ENCODE measurements around the gene SMC1B.
"Not testable (repeated sequence)": the region's sequence is repeated elsewhere in the genome, so short reads cannot be mapped to it uniquely, and the experiment has no call there.

SMC1B gene

GRCh38 chr22:45413013-45413367, 409 bp downstream of the SMC1B start:
- H3K36me3 ChIP-seq (ENCODE audit: insufficient read depth, low read depth, low read length), result no peaks in the 10 kb centered on the region
- H3K27ac ChIP-seq (ENCODE audit: low read length), result no peak overlapping the region
- H3K27me3 ChIP-seq (ENCODE audit: insufficient read depth, low read length), result peaks cover 26% of the 10 kb centered on the region
- peaks cover 8% of the 10 kb centered on the region for H3K9me3 ChIP-seq (ENCODE audit: insufficient read depth, low read depth, low read length)
- H3K4me1 ChIP-seq (ENCODE audit: insufficient read depth, low read length), result no peaks in the 10 kb centered on the region
- H3K9ac ChIP-seq (ENCODE audit: low read depth, low read length), result no peak overlapping the region
- no peak overlapping the region for H3K4me3 ChIP-seq (ENCODE audit: low read length)

- Histone ChIP-seq H3K9me3 (ENCODE audit: insufficient read depth, low read depth, low read length) (peaks cover 4% of the 10 kb centered on the region), H3K9ac (ENCODE audit: low read depth, low read length) (no peak overlapping the region), H3K27ac (ENCODE audit: low read length) (no peak overlapping the region), H3K36me3 (ENCODE audit: insufficient read depth, low read depth, low read length) (no peaks in the 10 kb centered on the region), H3K4me1 (ENCODE audit: insufficient read depth, low read length) (no peaks in the 10 kb centered on the region), H3K4me3 (ENCODE audit: low read length) (no peak overlapping the region), H3K27me3 (ENCODE audit: insufficient read depth, low read length) (peaks cover 5% of the 10 kb centered on the region)
Observed at GRCh38 chr22:45407793-45408192, 5.6 kb downstream of the SMC1B start.

- H3K27ac ChIP-seq (ENCODE audit: low read length), result no peak overlapping the region
- no peaks in the 10 kb centered on the region for H3K36me3 ChIP-seq (ENCODE audit: insufficient read depth, low read depth, low read length)
- H3K27me3 ChIP-seq (ENCODE audit: insufficient read depth, low read length), result no peaks in the 10 kb centered on the region
- no peak overlapping the region for H3K9ac ChIP-seq (ENCODE audit: low read depth, low read length)
- H3K4me3 ChIP-seq (ENCODE audit: low read length), result no peak overlapping the region
- H3K4me1 ChIP-seq (ENCODE audit: insufficient read depth, low read length), result no peaks in the 10 kb centered on the region
- H3K9me3 ChIP-seq (ENCODE audit: insufficient read depth, low read depth, low read length), result no peaks in the 10 kb centered on the region
Observed at GRCh38 chr22:45402466-45402985, 10.9 kb downstream of the SMC1B start.

GRCh38 chr22:45399712-45400445, 13.5 kb downstream of the SMC1B start:
- Histone ChIP-seq H3K4me3 (ENCODE audit: low read length) (no peak overlapping the region), H3K9ac (ENCODE audit: low read depth, low read length) (no peak overlapping the region), H3K36me3 (ENCODE audit: insufficient read depth, low read depth, low read length) (no peaks in the 10 kb centered on the region), H3K27me3 (ENCODE audit: insufficient read depth, low read length) (no peaks in the 10 kb centered on the region), H3K4me1 (ENCODE audit: insufficient read depth, low read length) (no peaks in the 10 kb centered on the region), H3K27ac (ENCODE audit: low read length) (no peak overlapping the region), H3K9me3 (ENCODE audit: insufficient read depth, low read depth, low read length) (no peaks in the 10 kb centered on the region)

GRCh38 chr22:45398214-45398613, 15.2 kb downstream of the SMC1B start:
- H3K9me3 ChIP-seq (ENCODE audit: insufficient read depth, low read depth, low read length), result no peaks in the 10 kb centered on the region
- H3K9ac ChIP-seq (ENCODE audit: low read depth, low read length), result no peak overlapping the region
- no peak overlapping the region for H3K4me3 ChIP-seq (ENCODE audit: low read length)

GRCh38 chr22:45397806-45398205, 15.6 kb downstream of the SMC1B start:
- no peak overlapping the region for H3K9ac ChIP-seq (ENCODE audit: low read depth, low read length)
- H3K27ac ChIP-seq (ENCODE audit: low read length), result no peak overlapping the region
- H3K4me3 ChIP-seq (ENCODE audit: low read length), result no peak overlapping the region
- H3K9me3 ChIP-seq (ENCODE audit: insufficient read depth, low read depth, low read length), result no peaks in the 10 kb centered on the region
- no peaks in the 10 kb centered on the region for H3K27me3 ChIP-seq (ENCODE audit: insufficient read depth, low read length)
- no peaks in the 10 kb centered on the region for H3K36me3 ChIP-seq (ENCODE audit: insufficient read depth, low read depth, low read length)
- H3K4me1 ChIP-seq (ENCODE audit: insufficient read depth, low read length), result no peaks in the 10 kb centered on the region

More at GRCh38 chr22:45398214-45398613, 15.2 kb downstream of the SMC1B start:
- Histone ChIP-seq H3K36me3 (ENCODE audit: insufficient read depth, low read depth, low read length) (no peaks in the 10 kb centered on the region), H3K27ac (ENCODE audit: low read length) (no peak overlapping the region), H3K27me3 (ENCODE audit: insufficient read depth, low read length) (no peaks in the 10 kb centered on the region), H3K4me1 (ENCODE audit: insufficient read depth, low read length) (no peaks in the 10 kb centered on the region)

- Histone ChIP-seq H3K9me3 (ENCODE audit: insufficient read depth, low read depth, low read length) (no peaks in the 10 kb centered on the region), H3K36me3 (ENCODE audit: insufficient read depth, low read depth, low read length) (no peaks in the 10 kb centered on the region), H3K9ac (ENCODE audit: low read depth, low read length) (no peak overlapping the region), H3K27me3 (ENCODE audit: insufficient read depth, low read length) (no peaks in the 10 kb centered on the region), H3K4me3 (ENCODE audit: low read length) (no peak overlapping the region), H3K4me1 (ENCODE audit: insufficient read depth, low read length) (no peaks in the 10 kb centered on the region), H3K27ac (ENCODE audit: low read length) (no peak overlapping the region)
Observed at GRCh38 chr22:45389546-45389945, 23.9 kb downstream of the SMC1B start.

GRCh38 chr22:45381348-45381747, 32.1 kb downstream of the SMC1B start:
- Histone ChIP-seq H3K27me3 (ENCODE audit: insufficient read depth, low read length) (no peaks in the 10 kb centered on the region), H3K4me1 (ENCODE audit: insufficient read depth, low read length) (no peaks in the 10 kb centered on the region), H3K4me3 (ENCODE audit: low read length) (no peak overlapping the region), H3K9me3 (ENCODE audit: insufficient read depth, low read depth, low read length) (no peaks in the 10 kb centered on the region), H3K36me3 (ENCODE audit: insufficient read depth, low read depth, low read length) (no peaks in the 10 kb centered on the region), H3K27ac (ENCODE audit: low read length) (no peak overlapping the region), H3K9ac (ENCODE audit: low read depth, low read length) (no peak overlapping the region)

GRCh38 chr22:45376703-45377102, 36.7 kb downstream of the SMC1B start:
- H3K27me3 ChIP-seq (ENCODE audit: insufficient read depth, low read length), result no peaks in the 10 kb centered on the region
- no peak overlapping the region for H3K27ac ChIP-seq (ENCODE audit: low read length)
- H3K9me3 ChIP-seq (ENCODE audit: insufficient read depth, low read depth, low read length), result peaks cover 11% of the 10 kb centered on the region
- no peaks in the 10 kb centered on the region for H3K36me3 ChIP-seq (ENCODE audit: insufficient read depth, low read depth, low read length)
- H3K4me3 ChIP-seq (ENCODE audit: low read length), result no peak overlapping the region
- no peaks in the 10 kb centered on the region for H3K4me1 ChIP-seq (ENCODE audit: insufficient read depth, low read length)
- no peak overlapping the region for H3K9ac ChIP-seq (ENCODE audit: low read depth, low read length)

- no peaks in the 10 kb centered on the region for H3K27me3 ChIP-seq (ENCODE audit: insufficient read depth, low read length)
- no peak overlapping the region for H3K9ac ChIP-seq (ENCODE audit: low read depth, low read length)
- no peaks in the 10 kb centered on the region for H3K36me3 ChIP-seq (ENCODE audit: insufficient read depth, low read depth, low read length)
- no peaks in the 10 kb centered on the region for H3K4me1 ChIP-seq (ENCODE audit: insufficient read depth, low read length)
- peaks cover 11% of the 10 kb centered on the region for H3K9me3 ChIP-seq (ENCODE audit: insufficient read depth, low read depth, low read length)
- no peak overlapping the region for H3K4me3 ChIP-seq (ENCODE audit: low read length)
- H3K27ac ChIP-seq (ENCODE audit: low read length), result no peak overlapping the region
Observed at GRCh38 chr22:45376009-45376408, 37.4 kb downstream of the SMC1B start.

- H3K27me3 ChIP-seq (ENCODE audit: insufficient read depth, low read length); H3K36me3 ChIP-seq (ENCODE audit: insufficient read depth, low read depth, low read length); H3K27ac ChIP-seq (ENCODE audit: low read length); H3K4me1 ChIP-seq (ENCODE audit: insufficient read depth, low read length); H3K9ac ChIP-seq (ENCODE audit: low read depth, low read length); H3K4me3 ChIP-seq (ENCODE audit: low read length): not testable (repeated sequence)
- H3K9me3 ChIP-seq (ENCODE audit: insufficient read depth, low read depth, low read length), result peaks cover 11% of the 10 kb centered on the region
Observed at GRCh38 chr22:45373592-45373991, 39.8 kb downstream of the SMC1B start.

- no peak overlapping the region for H3K9ac ChIP-seq (ENCODE audit: low read depth, low read length)
- H3K27me3 ChIP-seq (ENCODE audit: insufficient read depth, low read length), result no peaks in the 10 kb centered on the region
- H3K36me3 ChIP-seq (ENCODE audit: insufficient read depth, low read depth, low read length), result no peaks in the 10 kb centered on the region
- H3K4me3 ChIP-seq (ENCODE audit: low read length), result no peak overlapping the region
- H3K4me1 ChIP-seq (ENCODE audit: insufficient read depth, low read length), result no peaks in the 10 kb centered on the region
- no peak overlapping the region for H3K27ac ChIP-seq (ENCODE audit: low read length)
- H3K9me3 ChIP-seq (ENCODE audit: insufficient read depth, low read depth, low read length), result no peaks in the 10 kb centered on the region
Observed at GRCh38 chr22:45366713-45367112, 46.7 kb downstream of the SMC1B start.
